ENCODE measurements around the gene DDX41.

The DDX41 gene

GRCh38 chr5:177555228-177555627 lies 38.5 kb upstream of the DDX41 start:
- Mint-ChIP-seq H3K9me3 (peaks cover 14% of the 10 kb centered on the region), H3K4me3 (peak overlapping the region; percentile 80), H3K4me1 (peaks cover 57% of the 10 kb centered on the region), H3K36me3 (ENCODE audit: low read depth) (peaks cover 20% of the 10 kb centered on the region), H3K27me3 (ENCODE audit: low read depth, poor library complexity) (no peaks in the 10 kb centered on the region), H3K27ac (no peak overlapping the region)
- TF ChIP-seq CTCF (IDR thresholded peaks at IDR 0.05), result no peak
- DNase-seq, result no peak

- Mint-ChIP-seq H3K27me3 (ENCODE audit: low read depth, poor library complexity) (no peaks in the 10 kb centered on the region), H3K4me1 (peaks cover 57% of the 10 kb centered on the region), H3K9me3 (peaks cover 13% of the 10 kb centered on the region), H3K27ac (peak within 1 kb of the TSS; percentile 10), H3K36me3 (ENCODE audit: low read depth) (peaks cover 25% of the 10 kb centered on the region), H3K4me3 (peak within 1 kb of the TSS; percentile 86)
- DNase-seq, result peak; percentile 96
- peak; percentile 11 for TF ChIP-seq CTCF (IDR thresholded peaks at IDR 0.05)
Measured at GRCh38 chr5:177554474-177555111, 37.8 kb upstream of the DDX41 start, which contains the start of gene FAM193B. Gene FAM193B (minus strand): TSS chr5:177554563. CDS start chr5:177554458, 105 bp downstream.

GRCh38 chr5:177553671-177554429 lies 37.1 kb upstream of the DDX41 start:
- peaks cover 27% of the 10 kb centered on the region for H3K36me3 Mint-ChIP-seq (ENCODE audit: low read depth)
- no peak for TF ChIP-seq CTCF (IDR thresholded peaks at IDR 0.05)
- H3K4me1 Mint-ChIP-seq, result peaks cover 57% of the 10 kb centered on the region
- peak overlapping the region; percentile 86 for H3K4me3 Mint-ChIP-seq
- H3K27me3 Mint-ChIP-seq (ENCODE audit: low read depth, poor library complexity), result no peaks in the 10 kb centered on the region
- H3K9me3 Mint-ChIP-seq, result peaks cover 10% of the 10 kb centered on the region
- H3K27ac Mint-ChIP-seq, result no peak overlapping the region
- DNase-seq, result peak; percentile 48

- H3K27ac Mint-ChIP-seq, result peak overlapping the region; percentile 47
- TF ChIP-seq CTCF (IDR thresholded peaks at IDR 0.05), result no peak
- H3K27me3 Mint-ChIP-seq (ENCODE audit: low read depth, poor library complexity), result no peaks in the 10 kb centered on the region
- peaks cover 27% of the 10 kb centered on the region for H3K36me3 Mint-ChIP-seq (ENCODE audit: low read depth)
- H3K9me3 Mint-ChIP-seq, result peaks cover 4% of the 10 kb centered on the region
- peaks cover 52% of the 10 kb centered on the region for H3K4me1 Mint-ChIP-seq
- H3K4me3 Mint-ChIP-seq, result peak overlapping the region; percentile 86
- DNase-seq, result peak; percentile 34
Measured at GRCh38 chr5:177552839-177553455, 36.2 kb upstream of the DDX41 start.

GRCh38 chr5:177550122-177550521 lies 33.4 kb upstream of the DDX41 start:
- Mint-ChIP-seq H3K36me3 (ENCODE audit: low read depth) (peaks cover 32% of the 10 kb centered on the region), H3K4me1 (peaks cover 38% of the 10 kb centered on the region), H3K9me3 (no peaks in the 10 kb centered on the region), H3K27ac (no peak overlapping the region), H3K4me3 (no peak overlapping the region), H3K27me3 (ENCODE audit: low read depth, poor library complexity) (no peaks in the 10 kb centered on the region)
- TF ChIP-seq CTCF (IDR thresholded peaks at IDR 0.05), result no peak
- DNase-seq, result no peak
